Cardiac muscle cell (in vitro differentiated cells and primary cell): Measurements from ENCODE around the gene FHL5. TPM values are rescaled to one million over a fixed set of nuclear protein-coding genes. Genes with fewer than 3 reads are reported as not detected.

Source experiments
- DNase-seq, 2 donors: peaks; one replicate each; pipeline versions ENCODE4 v3.0.0 to v3.0.0-alpha.2; 2010 to 2017; ENCODE audit warnings: low read depth in 1 of 2, low spot score in 1 of 2
- H3K27ac ChIP-seq: fragments of 200-600 bp; sonication (generic); 2 replicates; pipeline ENCODE4 v1.5.1; 2016
- H3K27me3 ChIP-seq: fragments of 200-600 bp; sonication (generic); 2 replicates; pipeline ENCODE4 v1.6.0; 2016; ENCODE audit warnings: control low read depth
- H3K36me3 ChIP-seq: fragments of 200-600 bp; sonication (generic); 2 replicates; pipeline ENCODE4 v1.5.1; 2016; ENCODE audit warnings: control low read depth
- H3K4me1 ChIP-seq: fragments of 200-600 bp; sonication (generic); 2 replicates; pipeline ENCODE4 v1.8.1; 2017; ENCODE audit warnings: low read depth, mild to moderate bottlenecking, mixed run types
- H3K4me3 ChIP-seq: fragments of 200-600 bp; sonication (generic); 2 replicates; pipeline ENCODE4 v1.5.1; 2016; ENCODE audit warnings: mild to moderate bottlenecking
- H3K9me3 ChIP-seq: fragments of 200-600 bp; sonication (generic); 2 replicates; pipeline ENCODE4 v1.5.1; 2017; ENCODE audit warnings: low read depth, mild to moderate bottlenecking, control low read depth
- CTCF ChIP-seq: IDR thresholded peaks from 2 replicates; pipeline ENCODE4 v1.5.1; 2012; ENCODE audit warnings: low read depth, mild to moderate bottlenecking, low read length
- polyA plus RNA-seq: library from polyadenylated mRNA; unstranded; fragments of >200 nt; fragmentation: Nextera tagmentation; extraction: Ambion mirVana; gene quantifications from 2 replicates; pipeline ENCODE4 v1.2.1, GENCODE V29; 2016
- total RNA-seq: library from RNA; depleted of rRNA; stranded (reverse); fragments of >200 nt; gene quantifications from 2 replicates; pipeline ENCODE4 v1.2.3, GENCODE V29; 2016

FHL5 gene
- total and polyA plus RNA-seq, 2 experiments from 2014 or later: not detected

- Histone ChIP-seq H3K27ac (no peak overlapping the region), H3K36me3 (no peaks in the 10 kb centered on the region), H3K4me1 (no peaks in the 10 kb centered on the region), H3K4me3 (no peak overlapping the region), H3K27me3 (no peaks in the 10 kb centered on the region), H3K9me3 (no peaks in the 10 kb centered on the region)
- TF ChIP-seq CTCF: no peak
- no peak for DNase-seq
Measured at GRCh38 chr6:96576221-96576620, 13.3 kb downstream of the FHL5 start.

GRCh38 chr6:96582021-96582420 lies 19.1 kb downstream of the FHL5 start:
- H3K9me3 ChIP-seq: no peaks in the 10 kb centered on the region
- TF ChIP-seq CTCF: no peak
- H3K4me1 ChIP-seq: no peaks in the 10 kb centered on the region
- H3K27ac ChIP-seq: no peak overlapping the region
- no peaks in the 10 kb centered on the region for H3K27me3 ChIP-seq
- H3K4me3 ChIP-seq: no peak overlapping the region
- DNase-seq: no peak
- no peaks in the 10 kb centered on the region for H3K36me3 ChIP-seq

GRCh38 chr6:96582436-96582835 lies 19.5 kb downstream of the FHL5 start:
- Histone ChIP-seq H3K36me3 (no peaks in the 10 kb centered on the region), H3K27ac (no peak overlapping the region), H3K9me3 (no peaks in the 10 kb centered on the region), H3K4me3 (no peak overlapping the region), H3K4me1 (no peaks in the 10 kb centered on the region), H3K27me3 (no peaks in the 10 kb centered on the region)
- DNase-seq: no peak
- TF ChIP-seq CTCF: no peak

GRCh38 chr6:96604420-96604819 lies 41.5 kb downstream of the FHL5 start:
- no peak for DNase-seq
- Histone ChIP-seq H3K27me3 (no peaks in the 10 kb centered on the region), H3K4me3 (no peak overlapping the region), H3K9me3 (no peaks in the 10 kb centered on the region), H3K27ac (no peak overlapping the region), H3K4me1 (no peaks in the 10 kb centered on the region), H3K36me3 (no peaks in the 10 kb centered on the region)
- TF ChIP-seq CTCF: no peak

- no peaks in the 10 kb centered on the region for H3K36me3 ChIP-seq
- no peak overlapping the region for H3K4me3 ChIP-seq
- H3K27ac ChIP-seq: no peak overlapping the region
- H3K4me1 ChIP-seq: no peaks in the 10 kb centered on the region
- no peak for TF ChIP-seq CTCF
- no peak for DNase-seq
- H3K27me3 ChIP-seq: no peaks in the 10 kb centered on the region
- H3K9me3 ChIP-seq: no peaks in the 10 kb centered on the region
Measured at GRCh38 chr6:96608074-96608473, 45.1 kb downstream of the FHL5 start.

GRCh38 chr6:96610019-96610418 lies 47.1 kb downstream of the FHL5 start:
- H3K36me3 ChIP-seq: no peaks in the 10 kb centered on the region
- H3K4me3 ChIP-seq: no peak overlapping the region
- no peaks in the 10 kb centered on the region for H3K27me3 ChIP-seq
- no peaks in the 10 kb centered on the region for H3K4me1 ChIP-seq
- no peaks in the 10 kb centered on the region for H3K9me3 ChIP-seq
- DNase-seq: no peak
- H3K27ac ChIP-seq: no peak overlapping the region
- TF ChIP-seq CTCF: no peak
